ENCODE data around the gene GPRIN2.

Gene GPRIN2

DNA sequence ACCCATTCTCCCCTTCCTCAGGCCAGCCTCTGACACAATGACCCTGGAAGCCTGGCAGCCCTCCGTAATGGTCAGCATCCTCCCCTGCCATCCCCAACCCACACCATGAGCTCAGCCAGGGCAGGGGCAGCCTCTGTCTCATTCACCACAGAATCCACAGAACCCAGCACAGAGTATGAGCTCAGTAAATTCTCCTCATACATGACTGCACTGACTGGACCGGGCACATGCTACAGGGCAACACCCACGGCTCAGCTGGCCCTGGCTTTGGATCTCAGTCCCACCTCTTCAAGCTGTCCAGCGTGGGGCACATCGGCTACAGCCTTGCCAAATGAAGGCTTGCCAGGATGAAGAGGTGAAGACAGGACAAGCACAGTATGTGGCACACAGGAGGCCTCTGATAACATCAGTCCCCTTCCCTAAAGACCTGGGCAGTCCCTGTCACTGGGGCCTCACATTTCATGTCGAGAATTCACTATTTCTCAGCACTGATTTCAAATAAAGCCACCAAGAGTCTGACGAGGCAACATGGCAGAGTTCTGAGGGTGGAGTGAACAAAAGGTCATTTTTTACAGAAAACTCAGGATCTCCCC lies 7.9 kb downstream of the GPRIN2 start:
- DNase-seq (ENCODE audit: low read depth): no peak

DNA sequence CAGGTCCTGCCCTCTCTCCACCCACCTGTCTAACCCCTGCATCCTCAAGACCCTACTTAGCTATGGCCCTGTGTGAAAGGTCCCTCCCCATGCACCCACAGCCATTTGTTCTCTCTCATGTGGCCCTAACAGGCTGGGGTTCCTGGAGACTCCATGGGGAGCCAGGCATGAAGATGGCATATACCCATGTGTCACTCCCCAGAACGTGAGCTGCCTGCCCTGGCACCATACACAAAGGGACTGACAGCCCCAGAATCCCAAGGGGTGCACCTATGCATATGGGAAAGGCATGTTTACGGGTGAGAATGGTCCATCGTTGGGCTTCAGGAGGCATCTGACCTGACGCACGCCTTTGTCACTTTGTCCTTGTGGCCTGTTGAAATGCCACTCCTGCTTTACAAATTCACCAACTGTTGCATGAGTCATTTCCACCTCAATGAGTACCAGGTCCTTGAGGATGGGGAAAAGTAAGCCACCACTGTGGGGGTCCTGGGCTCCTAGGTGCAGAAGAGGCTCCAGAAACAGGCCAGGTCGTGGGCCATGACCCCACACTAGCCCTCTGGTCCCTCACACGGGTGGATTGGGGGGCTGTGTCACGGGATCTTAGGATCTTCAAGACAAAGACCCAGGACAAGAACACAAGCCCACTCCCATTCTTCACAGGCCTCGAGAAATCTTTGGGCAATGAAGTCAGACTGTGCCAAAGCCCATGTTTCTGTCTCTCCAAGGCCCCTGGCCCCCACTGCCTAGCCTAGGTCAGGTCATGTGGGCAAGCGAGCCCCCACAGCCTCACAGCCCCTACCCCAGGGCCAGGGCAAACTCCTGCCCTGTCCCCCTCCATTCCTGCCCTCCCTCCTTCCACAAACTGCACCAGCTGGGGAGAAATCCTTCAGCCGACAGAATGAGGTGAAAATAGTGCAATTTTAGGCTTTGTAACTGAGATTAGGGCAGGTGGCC lies 8.6 kb downstream of the GPRIN2 start:
- DNase-seq (ENCODE audit: low read depth): no peak

DNA sequence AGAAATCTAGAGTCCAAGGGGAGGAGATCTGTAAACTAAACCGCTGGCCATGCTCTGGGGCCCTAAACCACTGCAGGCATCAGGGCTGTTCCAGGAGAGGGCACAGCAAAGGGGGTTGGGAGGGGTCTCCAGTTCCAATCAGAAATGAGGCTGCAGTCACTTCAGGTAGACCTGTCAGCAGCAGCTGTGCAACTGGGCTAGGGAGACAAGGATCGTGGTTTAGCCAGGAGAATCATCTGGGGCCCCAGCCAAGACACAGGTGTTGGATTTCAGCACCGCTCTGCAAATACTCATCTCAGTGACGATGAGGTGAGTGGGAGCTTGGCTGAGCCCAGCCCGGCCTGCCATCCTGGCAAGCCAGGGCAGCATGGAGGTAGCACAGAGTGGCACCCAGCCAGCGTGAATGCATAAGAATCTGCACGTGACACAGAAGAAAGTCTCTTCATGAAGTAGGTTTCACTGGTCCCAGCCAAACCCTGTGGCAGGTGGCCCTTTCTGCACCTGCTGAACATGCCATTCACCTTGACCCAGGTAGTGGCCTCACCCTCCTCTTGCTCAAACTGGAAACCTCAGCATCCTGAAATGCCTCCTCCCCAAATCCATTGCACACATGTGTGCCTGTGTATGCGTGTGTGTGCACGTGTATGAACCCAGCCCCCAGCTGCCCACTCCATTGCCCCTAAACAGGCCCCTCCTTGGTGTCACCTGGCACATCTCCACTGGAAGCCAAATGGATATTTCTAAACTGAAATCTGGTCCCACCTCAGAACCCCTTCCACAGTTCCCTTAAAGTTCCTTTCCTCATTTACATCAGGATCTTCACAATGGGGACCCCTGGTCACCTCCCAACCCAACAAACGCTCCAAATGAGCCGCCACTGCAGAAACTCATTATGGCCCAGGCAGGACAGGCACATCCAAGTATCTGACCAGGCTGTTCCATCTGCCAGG lies 9.6 kb downstream of the GPRIN2 start:
- DNase-seq (ENCODE audit: low read depth): no peak

DNA sequence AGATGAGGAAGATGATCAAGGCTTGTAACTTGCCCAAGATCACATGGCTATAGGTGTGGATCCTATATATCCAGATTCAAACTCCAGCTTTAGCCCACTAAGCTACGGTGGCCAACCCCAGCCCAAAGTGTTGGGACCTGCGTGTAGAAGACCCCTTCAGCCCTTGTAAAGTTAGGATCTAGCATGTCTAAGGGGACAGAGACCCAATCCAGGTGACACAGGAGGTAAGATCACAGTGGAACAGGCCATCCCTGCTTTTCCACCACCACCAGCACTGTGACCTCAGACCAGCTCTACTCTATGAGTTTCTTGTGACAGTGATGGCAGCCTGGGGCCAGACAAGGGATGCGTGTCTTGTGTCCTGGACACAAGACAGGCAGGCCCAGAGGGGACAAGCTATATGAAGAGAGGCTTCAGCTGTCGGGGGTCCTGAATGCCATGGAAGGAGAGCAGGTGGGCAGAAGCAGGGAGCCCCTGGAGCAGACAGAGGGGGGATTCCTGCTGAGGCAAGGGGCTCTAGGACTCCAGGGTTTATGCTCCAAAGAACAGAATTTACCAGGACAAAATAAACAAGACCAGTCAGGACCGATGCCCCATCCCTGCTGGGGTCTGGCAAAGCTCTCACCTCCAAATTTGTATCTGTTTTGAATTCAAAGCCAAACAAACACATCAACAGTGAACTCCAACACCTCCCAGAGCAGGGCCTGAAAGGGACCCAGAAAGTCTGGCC lies 10.4 kb downstream of the GPRIN2 start:
- no peak for DNase-seq (ENCODE audit: low read depth)

DNA sequence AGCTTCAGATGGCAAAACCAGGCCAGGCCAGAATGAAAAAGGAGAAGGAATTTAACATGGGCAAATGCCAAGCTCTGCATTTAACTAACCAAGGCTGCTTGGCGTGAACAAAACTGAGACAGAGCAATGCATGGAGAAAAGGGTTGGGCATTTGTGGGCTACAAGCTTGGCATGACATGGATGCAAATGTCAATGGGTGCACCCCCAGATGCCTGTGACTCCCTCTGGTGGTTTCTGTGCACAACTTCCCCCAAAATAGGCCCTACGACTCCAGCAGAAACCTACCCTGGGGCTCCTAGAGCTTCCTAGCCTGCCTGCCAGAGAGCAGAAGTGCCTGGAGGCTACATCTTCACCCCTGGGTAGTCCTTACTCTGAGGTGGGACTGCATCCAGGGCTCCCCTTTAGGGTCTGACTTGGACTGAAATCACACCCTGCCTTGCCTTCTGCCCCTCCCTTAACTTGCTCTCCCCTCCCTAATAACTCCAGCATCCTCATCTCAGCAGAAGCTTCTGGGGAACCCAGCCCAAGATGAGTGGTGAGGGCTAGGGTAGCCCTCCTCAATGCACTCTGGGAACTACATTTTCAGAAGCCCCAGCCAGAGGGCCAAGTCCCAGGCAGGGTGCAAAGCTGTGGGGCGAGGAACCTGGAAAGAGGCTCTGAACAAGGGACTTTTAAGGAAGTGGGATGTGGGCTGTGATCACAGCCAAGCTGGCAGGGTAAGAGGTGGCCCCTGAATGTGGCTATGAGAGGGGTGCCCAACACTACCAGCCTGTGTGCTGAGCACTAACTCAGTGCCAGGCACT lies 11.3 kb downstream of the GPRIN2 start:
- DNase-seq (ENCODE audit: low read depth): no peak

DNA sequence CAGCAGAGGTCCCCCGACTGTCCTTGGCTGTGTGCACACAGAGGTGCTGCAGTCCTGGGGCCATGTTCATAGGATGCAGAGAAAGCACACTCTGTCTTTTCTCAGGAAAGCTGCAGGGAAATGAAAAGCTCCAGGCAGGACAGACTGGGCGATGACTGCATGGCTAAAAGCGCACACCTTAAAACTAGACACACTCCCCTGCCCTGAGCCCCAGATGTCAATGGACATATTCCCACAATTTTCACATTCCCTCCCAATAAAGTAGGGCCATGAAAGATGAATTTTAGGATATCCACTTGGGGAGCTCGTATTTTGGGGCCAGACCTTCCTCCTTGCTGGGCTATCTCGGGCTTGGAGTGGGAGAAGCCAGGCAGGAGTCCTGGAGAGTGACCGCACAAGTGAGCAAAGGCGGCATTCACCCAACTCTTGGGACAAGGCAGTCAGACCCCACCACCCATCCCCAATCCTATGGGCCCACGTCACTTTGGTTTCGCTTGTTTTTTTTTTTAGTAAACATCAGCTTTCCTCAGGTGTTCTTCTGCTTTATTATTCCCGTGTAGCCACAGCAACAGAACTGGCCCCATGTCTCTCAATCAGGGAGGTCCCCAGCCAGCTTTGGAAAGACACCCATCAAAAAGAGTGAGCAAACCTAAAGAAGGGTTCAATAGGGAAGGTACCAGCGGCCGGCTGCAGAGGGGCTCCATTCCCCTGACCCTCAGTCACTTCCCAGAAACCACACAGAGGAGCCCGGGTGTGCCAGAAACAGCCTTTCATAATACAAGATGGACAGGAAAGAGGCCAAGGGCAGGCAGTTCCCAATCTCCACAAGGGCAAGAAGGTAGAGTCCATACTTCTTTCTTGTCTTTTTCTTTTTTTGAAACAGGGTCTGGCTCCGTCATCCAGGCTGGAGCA lies 12.7 kb downstream of the GPRIN2 start:
- no peak for DNase-seq (ENCODE audit: low read depth)

DNA sequence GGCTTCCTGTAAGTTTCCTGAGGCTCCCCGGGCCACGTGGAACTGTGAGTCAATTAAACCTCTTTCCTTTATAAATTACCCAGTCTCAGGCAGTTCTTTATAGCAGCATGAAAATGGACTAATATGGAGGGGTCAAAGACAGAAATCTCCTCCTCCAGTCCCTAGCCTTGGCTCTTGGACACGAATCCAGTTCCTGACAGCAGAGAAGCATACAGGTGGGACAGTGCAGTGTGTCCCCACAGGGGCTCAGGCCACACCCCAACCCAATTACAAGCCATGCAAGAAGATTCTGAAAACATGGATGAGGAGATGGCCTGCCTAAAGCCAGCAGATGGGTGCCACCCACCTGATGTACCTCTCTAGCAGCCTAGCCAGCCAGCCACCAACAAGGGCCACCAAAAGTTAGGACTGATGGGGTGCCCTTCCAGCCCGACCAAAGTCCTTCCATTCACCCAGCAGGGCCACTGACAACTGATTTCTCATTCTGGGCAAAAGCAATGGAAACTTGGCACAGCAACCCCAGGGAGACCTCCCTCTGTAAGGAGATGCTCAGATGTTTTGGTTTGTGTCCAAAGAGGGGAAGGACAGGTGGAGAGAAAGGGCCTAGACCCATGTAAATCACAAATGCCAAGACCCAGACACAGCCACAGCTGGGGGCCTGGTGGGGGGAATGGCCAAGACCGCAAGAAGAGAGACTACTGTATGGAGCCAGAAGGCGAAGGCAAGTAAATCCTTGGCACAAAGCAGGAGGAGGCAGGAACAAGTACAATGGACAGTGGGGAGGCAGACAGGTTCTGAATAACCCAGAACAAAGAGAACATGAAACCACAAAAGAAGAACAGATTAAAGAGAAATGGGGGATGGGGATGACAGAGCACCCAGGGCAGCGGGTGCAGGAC lies 13.6 kb downstream of the GPRIN2 start:
- DNase-seq (ENCODE audit: low read depth): no peak

DNA sequence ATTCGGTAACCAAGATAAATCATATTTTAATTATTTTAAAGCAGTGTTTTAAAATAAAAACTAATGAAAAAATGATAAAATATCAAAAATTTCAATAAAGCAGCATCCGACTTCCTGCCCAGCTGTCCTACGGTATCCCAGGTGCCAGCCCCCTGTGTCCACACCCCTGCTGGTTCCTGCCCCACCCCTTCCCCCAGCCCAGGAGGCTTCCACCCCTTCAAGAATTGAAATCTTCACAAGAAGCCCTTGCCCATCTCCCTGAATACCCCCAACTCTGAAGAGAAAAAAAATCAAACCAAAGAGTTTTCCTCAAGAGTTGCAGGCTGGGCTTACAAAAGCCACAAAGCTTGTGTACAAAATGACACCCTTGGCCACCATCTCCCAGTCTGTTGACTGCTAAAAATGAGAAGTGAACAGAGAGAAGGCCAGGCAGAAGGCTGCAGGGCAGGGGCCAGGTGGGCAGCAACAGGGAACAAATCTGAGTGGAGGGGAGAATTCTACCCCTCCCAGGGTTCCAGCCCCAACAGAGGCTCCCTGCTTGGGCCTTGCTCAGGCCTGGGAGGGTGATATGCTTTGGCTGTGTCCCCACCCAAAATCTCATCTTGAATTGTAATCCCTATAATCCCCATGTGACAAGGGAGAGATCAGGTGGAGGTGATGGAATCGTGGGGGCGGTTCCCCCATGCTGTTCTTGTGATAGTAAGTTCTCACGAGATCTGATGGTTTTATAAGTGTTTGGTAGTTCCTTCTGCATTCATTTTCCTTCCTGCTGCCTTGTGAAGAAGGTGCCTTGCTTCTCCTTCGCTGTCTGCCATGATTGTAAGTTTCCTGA lies 14.5 kb downstream of the GPRIN2 start:
- DNase-seq (ENCODE audit: low read depth): no peak

DNA sequence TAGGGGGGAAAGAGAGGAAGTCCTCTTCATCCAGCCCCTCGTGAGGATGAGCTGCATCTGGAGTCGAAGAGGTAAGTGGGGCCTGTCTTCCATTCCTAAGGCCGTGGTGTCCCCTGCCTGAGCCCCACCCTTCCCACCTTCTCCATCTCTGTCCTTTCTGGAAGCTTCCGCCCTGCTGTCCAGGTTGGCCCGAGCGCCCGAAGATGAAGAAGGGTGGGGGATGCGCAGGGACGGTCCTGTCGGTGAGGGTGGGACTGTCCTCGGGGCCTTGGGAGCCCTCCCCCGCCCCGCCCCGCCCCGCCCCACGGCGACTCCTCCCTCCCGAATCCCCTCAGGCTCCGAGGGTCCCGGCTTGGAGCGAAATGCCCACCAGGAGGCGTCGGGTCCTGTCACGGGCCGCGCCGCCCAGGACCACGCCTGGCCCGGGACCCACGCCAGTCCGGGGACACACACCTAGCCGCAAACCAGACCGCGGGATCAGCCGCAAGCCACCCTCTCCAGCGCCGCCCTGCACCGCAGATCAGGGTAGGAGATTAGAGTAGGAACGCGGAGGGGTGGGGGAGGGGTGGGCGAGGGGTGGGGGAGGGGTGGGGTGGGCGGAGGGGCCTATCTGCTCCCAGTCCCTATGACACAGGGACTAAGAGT lies 15.3 kb downstream of the GPRIN2 start:
- DNase-seq (ENCODE audit: low read depth): no peak

DNA sequence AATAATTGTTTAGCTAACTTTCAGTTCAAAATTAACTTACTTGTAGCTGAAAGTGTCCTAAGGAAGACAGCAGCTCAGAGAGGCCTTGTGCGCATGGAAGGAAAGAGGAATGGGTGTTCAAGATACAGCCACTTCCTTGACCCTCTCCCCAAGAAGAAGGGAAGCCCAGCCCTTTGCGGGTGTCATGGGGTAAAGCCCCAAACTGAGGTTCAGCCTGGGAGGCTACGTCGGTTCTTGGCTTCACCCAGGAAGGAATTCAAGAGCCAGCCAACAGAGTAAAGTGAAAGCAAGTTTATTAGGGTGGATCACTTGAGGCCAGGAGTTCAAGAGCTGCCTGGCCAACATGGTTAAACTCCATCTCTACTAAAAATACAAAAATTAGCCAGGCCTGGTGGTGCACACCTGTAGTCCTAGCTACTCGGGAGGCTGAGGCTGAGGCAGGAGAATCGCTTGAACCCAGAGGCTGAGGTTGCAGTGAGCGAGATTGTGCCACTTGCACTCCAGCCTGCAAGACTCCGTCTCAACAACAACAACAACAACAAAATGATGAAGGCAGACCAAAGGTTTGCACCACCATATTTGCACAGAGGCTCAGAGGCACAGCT lies 15.9 kb downstream of the GPRIN2 start:
- no peak for DNase-seq (ENCODE audit: low read depth)

DNA sequence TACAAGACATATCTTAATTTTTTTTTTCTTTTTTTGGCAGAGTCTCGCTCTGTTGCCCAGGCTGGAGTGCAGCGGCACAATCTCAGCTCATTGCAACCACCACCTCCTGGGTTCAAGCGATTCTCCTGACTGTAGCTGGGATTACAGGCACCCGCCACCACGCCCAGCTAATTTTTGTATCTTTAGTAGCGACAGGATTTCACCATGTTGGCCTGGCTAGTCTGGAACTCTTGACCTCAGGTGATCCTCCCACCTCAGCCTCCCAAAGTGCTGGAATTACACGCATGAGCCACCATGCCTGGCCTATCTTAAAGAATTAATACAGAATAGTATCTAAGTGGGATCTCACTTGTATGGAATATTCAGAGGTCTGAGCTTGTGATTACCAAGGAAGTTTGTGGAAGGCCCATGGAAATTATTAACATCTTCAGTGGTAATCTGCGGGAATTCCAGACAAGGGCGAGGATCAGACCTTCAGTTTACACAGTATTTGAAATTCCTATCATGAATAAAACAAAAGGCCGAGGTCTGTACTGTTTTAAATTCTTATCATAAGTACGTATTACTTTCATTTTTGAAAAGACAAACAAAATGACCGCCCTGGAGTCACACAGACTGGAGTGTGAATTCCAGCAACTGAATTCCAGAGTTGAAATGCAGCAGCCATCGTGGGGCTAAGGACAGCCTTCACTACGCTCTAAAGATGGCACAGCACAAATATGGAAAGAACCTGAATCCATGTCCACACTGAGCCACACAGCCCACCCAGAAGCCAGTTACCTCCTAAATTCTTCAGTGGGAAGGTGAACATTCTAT lies 16.7 kb downstream of the GPRIN2 start:
- DNase-seq (ENCODE audit: low read depth): no peak

DNA sequence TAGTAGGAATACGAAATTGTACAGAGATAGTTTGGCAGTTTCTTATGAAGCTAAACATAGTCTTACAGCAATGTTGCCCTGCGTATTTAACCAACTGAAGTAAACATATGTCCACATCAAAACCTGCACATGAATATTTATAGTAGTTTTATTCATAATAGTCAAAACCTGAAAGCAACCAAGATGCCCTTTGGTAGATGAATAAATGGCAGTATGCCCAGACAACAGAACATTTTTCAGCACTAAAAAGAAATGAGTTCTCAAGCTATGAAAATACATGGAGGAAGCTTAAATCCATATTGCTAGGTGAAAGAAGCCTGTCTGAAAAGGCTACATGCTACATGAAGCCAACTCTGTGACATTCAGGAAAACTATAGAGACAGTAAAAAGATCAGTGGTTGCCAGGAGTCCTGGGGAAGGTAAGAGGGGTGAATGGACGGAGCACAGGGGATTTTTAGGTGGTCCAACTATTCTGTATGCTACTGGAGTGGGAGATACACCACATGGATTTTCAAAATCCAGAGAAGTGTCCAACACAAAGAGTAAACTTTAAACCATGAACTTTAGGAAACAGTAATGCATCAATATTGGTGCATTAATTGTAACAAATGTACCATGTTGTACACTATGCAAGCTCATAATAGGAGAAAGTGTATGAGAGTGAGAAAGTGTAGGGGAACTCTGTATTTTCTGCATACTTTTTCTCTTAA lies 17.6 kb downstream of the GPRIN2 start:
- no peak for DNase-seq (ENCODE audit: low read depth)

DNA sequence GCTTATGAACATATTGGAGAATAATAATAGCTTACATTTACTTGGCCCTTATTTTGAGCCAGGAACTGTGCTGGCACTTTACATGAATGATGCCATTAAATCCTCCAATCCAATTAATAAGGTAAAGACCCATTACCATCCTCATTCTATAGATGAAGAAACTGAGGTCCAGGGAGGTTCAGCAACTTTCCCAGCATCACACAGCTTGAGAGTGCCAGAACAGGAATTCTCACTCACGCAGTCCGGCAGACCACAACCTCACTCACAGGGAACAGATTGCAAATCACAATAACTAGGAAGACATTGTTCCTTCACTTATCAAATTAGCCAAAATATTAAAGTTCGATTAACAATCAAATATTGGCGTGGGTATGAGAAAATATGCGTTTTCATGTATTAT lies 18.3 kb downstream of the GPRIN2 start:
- no peak for DNase-seq (ENCODE audit: low read depth)

DNA sequence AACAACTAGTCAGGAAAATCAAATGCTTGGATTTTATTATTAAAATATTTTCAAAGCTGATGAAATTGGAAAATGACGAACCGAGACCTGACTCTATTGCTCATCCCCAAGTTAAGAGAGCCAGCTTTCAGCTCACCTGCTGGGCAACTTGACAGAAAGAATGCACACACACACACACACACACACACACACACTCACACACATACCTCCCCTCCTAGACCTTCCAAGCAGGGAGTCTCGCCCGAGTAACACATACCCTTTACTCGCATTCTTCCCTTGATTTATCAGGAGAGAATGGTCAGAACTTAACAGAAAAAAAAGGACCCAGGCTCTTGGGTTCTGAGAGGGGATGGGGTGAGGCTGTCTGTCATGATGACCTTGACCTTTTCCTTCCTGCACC lies 19.1 kb downstream of the GPRIN2 start:
- no peak for DNase-seq (ENCODE audit: low read depth)

DNA sequence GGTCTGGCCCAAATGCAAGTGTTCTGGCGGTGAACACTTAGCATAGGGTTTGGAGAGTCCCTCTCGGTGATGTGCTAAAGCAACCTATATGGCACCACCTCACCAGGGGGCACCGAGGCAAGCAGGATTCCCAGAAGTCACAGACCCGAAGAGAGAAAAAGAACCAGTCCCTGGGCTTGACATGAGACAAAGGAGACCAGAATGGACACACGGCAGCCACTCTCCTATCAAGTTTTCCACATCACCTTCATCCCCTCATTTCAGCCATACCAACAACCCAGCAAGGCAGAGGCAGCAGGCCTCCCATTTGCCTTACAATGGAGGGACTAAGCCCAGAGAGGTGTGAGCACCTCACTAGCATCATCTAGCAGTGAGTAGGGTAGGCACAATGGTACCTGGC lies 19.7 kb downstream of the GPRIN2 start:
- DNase-seq (ENCODE audit: low read depth): no peak
